ENCODE measurements around the gene PFDN1. TPM values are rescaled to one million over a fixed set of nuclear protein-coding genes. Genes with fewer than 3 reads are reported as not detected.
"Not testable (repeated sequence)": the region's sequence is repeated elsewhere in the genome, so short reads cannot be mapped to it uniquely, and the experiment has no call there.

PFDN1 gene, protein sequence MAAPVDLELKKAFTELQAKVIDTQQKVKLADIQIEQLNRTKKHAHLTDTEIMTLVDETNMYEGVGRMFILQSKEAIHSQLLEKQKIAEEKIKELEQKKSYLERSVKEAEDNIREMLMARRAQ
- total RNA-seq = 10 to 100 TPM; 33.4 to 35.2 TPM
- 26.3 to 49.9 reads per million in 2 donors for total RNA-seq

GRCh38 chr5:140302786-140303639 is at the start of gene PFDN1:
PFDN1 (minus strand) TSS chr5:140303101; CDS start chr5:140303073, 28 bp downstream.
- Mint-ChIP-seq H3K4me3 (peak within 1 kb of the TSS; percentile 99), H3K27me3 (peaks cover 11% of the 10 kb centered on the region), H3K27ac (peak within 1 kb of the TSS; percentile 98), H3K36me3 (ENCODE audit: low read depth) (peaks cover 6% of the 10 kb centered on the region), H3K4me1 (peaks cover 17% of the 10 kb centered on the region)
- peak; percentile 99 for ATAC-seq
- H3K9me3 ChIP-seq (ENCODE audit: control insufficient read depth, low read length, poor library complexity, severe bottlenecking) = no peaks in the 10 kb centered on the region
- DNase-seq = peak; percentile 83 to 85 (median 85)

DNA sequence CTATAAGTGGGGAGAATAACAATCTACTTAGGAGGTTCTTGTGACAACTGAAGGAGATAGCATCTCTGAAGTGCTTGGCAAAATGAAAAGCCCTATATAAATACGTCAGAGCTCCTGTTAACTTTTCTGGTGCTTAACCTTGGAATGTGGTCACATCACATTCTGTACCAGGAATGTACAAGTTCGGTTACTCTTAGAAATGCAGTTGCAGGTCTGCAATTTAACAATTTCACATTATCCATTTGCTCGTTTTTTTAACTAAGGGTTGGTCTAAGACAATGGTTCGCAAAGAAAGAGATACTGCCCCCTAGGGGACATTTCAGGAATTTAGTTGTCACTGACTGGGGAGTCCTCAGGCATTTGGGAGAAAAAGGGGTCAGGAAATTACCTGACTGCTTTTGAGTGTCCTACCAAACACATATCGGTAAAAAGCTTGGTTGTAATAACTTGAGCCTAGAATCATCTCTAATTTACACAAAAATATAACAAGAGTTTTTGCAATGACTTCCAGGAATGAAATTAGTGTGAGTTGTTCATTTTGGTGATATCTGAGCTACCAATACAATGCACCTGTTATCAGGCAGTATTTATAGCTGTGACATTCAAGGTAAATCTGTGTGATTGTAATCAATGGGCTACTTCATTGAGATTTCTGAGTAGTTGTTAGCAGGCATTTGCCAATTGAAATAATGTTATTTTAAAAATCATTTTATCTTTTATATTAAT is 48.9 kb upstream of the PFDN1 start:
- DNase-seq (peak in 1 of 3 donors; percentile 57), ATAC-seq (peak; percentile 94)
- Mint-ChIP-seq H3K27ac (no peak overlapping the region), H3K4me1 (peaks cover 7% of the 10 kb centered on the region), H3K4me3 (no peak overlapping the region), H3K36me3 (ENCODE audit: low read depth) (no peaks in the 10 kb centered on the region), H3K27me3 (no peaks in the 10 kb centered on the region)
- H3K9me3 ChIP-seq (ENCODE audit: control insufficient read depth, low read length, poor library complexity, severe bottlenecking) = no peaks in the 10 kb centered on the region

GRCh38 chr5:140349244-140349643 is 46.3 kb upstream of the PFDN1 start:
- Mint-ChIP-seq H3K27ac (no peak overlapping the region), H3K36me3 (ENCODE audit: low read depth) (peaks cover 2% of the 10 kb centered on the region), H3K4me3 (no peak overlapping the region), H3K27me3 (no peaks in the 10 kb centered on the region), H3K4me1 (peaks cover 12% of the 10 kb centered on the region)
- no peaks in the 10 kb centered on the region for H3K9me3 ChIP-seq (ENCODE audit: control insufficient read depth, low read length, poor library complexity, severe bottlenecking)
- DNase-seq (no peak), ATAC-seq (no peak)

DNA sequence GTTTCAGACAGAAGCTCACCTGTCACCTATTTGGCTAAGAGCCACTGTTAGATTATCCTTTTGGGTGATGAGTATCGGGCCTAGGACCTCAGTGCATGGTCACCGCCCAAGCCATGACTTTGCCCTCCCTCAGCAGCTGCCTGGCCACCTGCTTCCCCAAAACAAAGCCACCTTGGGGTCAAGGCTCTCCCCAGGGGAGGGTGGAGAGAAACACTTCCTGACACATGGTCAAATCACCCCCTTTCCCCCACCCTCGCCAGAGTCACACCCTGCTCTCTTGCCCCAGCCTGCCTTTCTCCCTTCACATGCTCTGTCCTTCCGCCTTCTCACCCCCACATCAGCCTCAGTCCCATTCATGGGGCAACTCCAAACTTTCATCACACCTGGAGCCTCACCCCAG is 45.2 kb upstream of the PFDN1 start:
- no peaks in the 10 kb centered on the region for H3K27me3 Mint-ChIP-seq
- H3K36me3 Mint-ChIP-seq (ENCODE audit: low read depth) = peaks cover 2% of the 10 kb centered on the region
- no peak overlapping the region for H3K27ac Mint-ChIP-seq
- no peak overlapping the region for H3K4me3 Mint-ChIP-seq
- no peaks in the 10 kb centered on the region for H3K9me3 ChIP-seq (ENCODE audit: control insufficient read depth, low read length, poor library complexity, severe bottlenecking)
- DNase-seq (no peak), ATAC-seq (no peak)
- H3K4me1 Mint-ChIP-seq = peaks cover 17% of the 10 kb centered on the region

- H3K4me3 Mint-ChIP-seq = peak overlapping the region; percentile 52
- peaks cover 2% of the 10 kb centered on the region for H3K36me3 Mint-ChIP-seq (ENCODE audit: low read depth)
- H3K4me1 Mint-ChIP-seq = peaks cover 25% of the 10 kb centered on the region
- H3K27ac Mint-ChIP-seq = peak overlapping the region; percentile 14
- no peak for DNase-seq
- H3K27me3 Mint-ChIP-seq = no peaks in the 10 kb centered on the region
- H3K9me3 ChIP-seq (ENCODE audit: control insufficient read depth, low read length, poor library complexity, severe bottlenecking) = no peaks in the 10 kb centered on the region
- ATAC-seq = no peak
Measured at GRCh38 chr5:140347360-140347759, 44.5 kb upstream of the PFDN1 start.

- peaks cover 28% of the 10 kb centered on the region for H3K4me1 Mint-ChIP-seq
Measured at GRCh38 chr5:140346348-140347221, 43.7 kb upstream of the PFDN1 start, which contains the start of gene HBEGF. HBEGF (minus strand) TSS chr5:140346603; CDS start chr5:140346328, 275 bp downstream.

DNA sequence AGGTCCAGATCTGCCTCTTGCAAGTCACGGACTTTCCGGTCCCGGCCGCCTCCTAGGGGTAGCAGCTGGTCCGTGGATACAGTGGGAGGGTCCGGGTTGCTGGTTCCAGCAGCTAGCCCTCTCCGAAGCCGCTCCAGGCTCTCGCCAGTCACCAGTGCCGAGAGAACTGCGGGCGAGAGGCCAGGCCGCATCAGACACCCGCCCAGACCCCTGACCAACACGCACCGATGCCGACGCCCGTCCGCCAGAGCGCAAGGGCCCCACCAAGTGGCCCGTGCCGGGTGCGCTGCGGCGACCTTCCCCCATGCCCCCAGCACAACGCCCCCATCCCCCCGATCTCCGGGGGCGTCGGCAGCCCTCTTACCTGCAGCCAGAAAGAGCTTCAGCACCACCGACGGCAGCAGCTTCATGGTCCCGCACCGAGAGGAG is 43.0 kb upstream of the PFDN1 start:
- Mint-ChIP-seq H3K36me3 (ENCODE audit: low read depth) (peaks cover 2% of the 10 kb centered on the region), H3K4me3 (peak overlapping the region; percentile 89), H3K27me3 (no peaks in the 10 kb centered on the region), H3K4me1 (peaks cover 25% of the 10 kb centered on the region), H3K27ac (peak overlapping the region; percentile 14)
- no peak for ATAC-seq
- no peaks in the 10 kb centered on the region for H3K9me3 ChIP-seq (ENCODE audit: control insufficient read depth, low read length, poor library complexity, severe bottlenecking)
- DNase-seq = no peak

More at GRCh38 chr5:140346348-140347221, 43.7 kb upstream of the PFDN1 start, which contains the start of gene HBEGF:
- DNase-seq (peak; percentile 13 to 57 (median 56)), ATAC-seq (peak; percentile 74)
- H3K4me3 Mint-ChIP-seq = peak within 1 kb of the TSS; percentile 89
- no peaks in the 10 kb centered on the region for H3K9me3 ChIP-seq (ENCODE audit: control insufficient read depth, low read length, poor library complexity, severe bottlenecking)
- H3K27me3 Mint-ChIP-seq = no peaks in the 10 kb centered on the region
- H3K36me3 Mint-ChIP-seq (ENCODE audit: low read depth) = peaks cover 2% of the 10 kb centered on the region
- peak within 1 kb of the TSS; percentile 14 for H3K27ac Mint-ChIP-seq

GRCh38 chr5:140344683-140345423 is 42.0 kb upstream of the PFDN1 start:
- H3K4me1 Mint-ChIP-seq = peaks cover 25% of the 10 kb centered on the region
- peak overlapping the region; percentile 45 for H3K27ac Mint-ChIP-seq
- H3K4me3 Mint-ChIP-seq = peak overlapping the region; percentile 19
- H3K36me3 Mint-ChIP-seq (ENCODE audit: low read depth) = peaks cover 2% of the 10 kb centered on the region
- no peaks in the 10 kb centered on the region for H3K9me3 ChIP-seq (ENCODE audit: control insufficient read depth, low read length, poor library complexity, severe bottlenecking)
- ATAC-seq (no peak), DNase-seq (no peak)
- H3K27me3 Mint-ChIP-seq = no peaks in the 10 kb centered on the region

DNA sequence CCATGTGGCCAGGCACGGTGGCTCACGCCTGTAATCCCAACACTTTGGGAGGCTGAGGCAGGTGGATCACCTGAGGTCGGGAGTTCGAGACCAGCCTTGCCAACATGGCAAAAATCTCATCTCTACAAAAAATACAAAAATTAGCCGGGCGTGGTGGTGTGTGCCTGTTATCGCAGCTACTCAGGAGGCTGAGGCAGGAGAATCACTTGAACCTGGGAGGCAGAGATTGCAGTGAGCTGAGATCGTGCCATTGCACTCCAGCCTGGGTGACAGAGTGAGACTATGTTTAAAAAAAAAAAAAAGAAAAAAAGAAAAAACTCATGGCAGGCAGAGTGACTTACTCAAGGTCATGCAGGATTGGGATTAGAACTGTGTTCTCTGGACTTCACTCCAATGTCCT is 40.9 kb upstream of the PFDN1 start:
- peak overlapping the region; percentile 9 for H3K4me3 Mint-ChIP-seq
- peaks cover 25% of the 10 kb centered on the region for H3K4me1 Mint-ChIP-seq
- not testable (repeated sequence) for H3K27me3 Mint-ChIP-seq; H3K36me3 Mint-ChIP-seq (ENCODE audit: low read depth); ATAC-seq; DNase-seq; H3K9me3 ChIP-seq (ENCODE audit: control insufficient read depth, low read length, poor library complexity, severe bottlenecking)
- H3K27ac Mint-ChIP-seq = peak overlapping the region; percentile 45

- H3K9me3 ChIP-seq (ENCODE audit: control insufficient read depth, low read length, poor library complexity, severe bottlenecking) = no peaks in the 10 kb centered on the region
- no peak for DNase-seq
- Mint-ChIP-seq H3K4me3 (peak overlapping the region; percentile 22), H3K4me1 (peaks cover 23% of the 10 kb centered on the region), H3K27ac (peak overlapping the region; percentile 24), H3K36me3 (ENCODE audit: low read depth) (peaks cover 2% of the 10 kb centered on the region), H3K27me3 (no peaks in the 10 kb centered on the region)
- no peak for ATAC-seq
Measured at GRCh38 chr5:140342896-140343295, 40.0 kb upstream of the PFDN1 start.

DNA sequence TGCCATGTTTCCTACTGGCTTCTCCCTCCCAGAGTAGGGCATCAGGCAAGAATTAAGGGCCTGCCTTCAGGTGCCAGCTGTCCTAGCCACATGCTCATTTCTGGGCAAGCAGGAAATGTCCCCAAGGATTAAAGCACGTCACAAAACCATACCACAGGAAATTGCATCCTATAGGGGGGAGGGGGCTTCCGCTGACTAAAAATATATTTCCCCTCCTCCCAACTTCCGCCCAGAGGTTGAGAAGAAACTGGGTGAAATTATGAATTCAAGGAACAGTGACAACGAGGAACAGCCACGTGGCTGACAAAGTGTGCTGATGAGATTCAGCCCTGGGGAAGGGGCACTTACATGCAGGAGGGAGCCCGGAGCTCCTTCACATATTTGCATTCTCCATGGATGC is 39.4 kb upstream of the PFDN1 start:
- Mint-ChIP-seq H3K27me3 (no peaks in the 10 kb centered on the region), H3K36me3 (ENCODE audit: low read depth) (peaks cover 2% of the 10 kb centered on the region), H3K4me3 (peak overlapping the region; percentile 22), H3K4me1 (peaks cover 23% of the 10 kb centered on the region), H3K27ac (peak overlapping the region; percentile 24)
- H3K9me3 ChIP-seq (ENCODE audit: control insufficient read depth, low read length, poor library complexity, severe bottlenecking) = no peaks in the 10 kb centered on the region
- no peak for DNase-seq
- ATAC-seq = no peak

DNA sequence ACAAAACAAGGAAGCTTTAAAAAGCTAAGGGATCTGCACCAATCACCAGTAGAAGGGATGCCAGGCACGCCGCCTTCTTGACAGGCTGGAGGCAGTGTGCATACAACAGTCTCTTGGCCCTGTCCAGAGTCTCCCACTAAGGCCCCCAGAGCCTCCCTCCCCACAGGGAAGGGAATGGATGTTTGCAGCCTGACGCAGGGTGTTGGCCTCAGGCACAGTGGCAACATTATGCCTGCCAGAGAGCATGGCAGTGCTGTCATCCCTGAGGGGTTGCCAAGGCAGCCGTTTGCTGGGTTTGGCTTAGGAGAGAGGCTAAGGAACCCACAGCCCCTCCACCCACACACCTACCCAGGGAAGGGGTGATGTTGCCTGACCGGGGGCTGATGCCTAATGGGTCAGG is 38.7 kb upstream of the PFDN1 start:
- no peak for ATAC-seq
- H3K36me3 Mint-ChIP-seq (ENCODE audit: low read depth) = peaks cover 2% of the 10 kb centered on the region

More for the DNA sequence above, 38.7 kb upstream of the PFDN1 start:
- no peaks in the 10 kb centered on the region for H3K9me3 ChIP-seq (ENCODE audit: control insufficient read depth, low read length, poor library complexity, severe bottlenecking)
- Mint-ChIP-seq H3K27ac (no peak overlapping the region), H3K27me3 (no peaks in the 10 kb centered on the region), H3K4me1 (peaks cover 23% of the 10 kb centered on the region), H3K4me3 (no peak overlapping the region)
- DNase-seq = no peak

Measured in T-helper 17 cell (primary cell).